HUES64 (cell line): Measurements from ENCODE around the gene PPA1.
"Not testable (repeated sequence)": the region's sequence is repeated elsewhere in the genome, so short reads cannot be mapped to it uniquely, and the experiment has no call there.

Source experiments
- H3K27ac ChIP-seq: 2 replicates; pipeline ENCODE4 v1.7.0; 2013; ENCODE audit warnings: low read depth, low read length, inconsistent platforms
- H3K27me3 ChIP-seq: 2 replicates; pipeline ENCODE4 v1.6.1; 2013; ENCODE audit warnings: mild to moderate bottlenecking, low read length; ENCODE audit not compliant: insufficient read depth
- H3K36me3 ChIP-seq: 2 replicates; pipeline ENCODE4 v1.6.1; 2013; ENCODE audit warnings: mild to moderate bottlenecking, low read length; ENCODE audit not compliant: insufficient read depth
- H3K4me1 ChIP-seq: 2 replicates; pipeline ENCODE4 v1.6.1; 2013; ENCODE audit warnings: mild to moderate bottlenecking, low read length, moderate library complexity; ENCODE audit not compliant: insufficient read depth
- H3K4me3 ChIP-seq: 2 replicates; pipeline ENCODE4 v1.5.1; 2013; ENCODE audit warnings: mild to moderate bottlenecking, low read length, moderate library complexity
- H3K9ac ChIP-seq: 2 replicates; pipeline ENCODE4 v1.6.1; 2013; ENCODE audit warnings: mild to moderate bottlenecking, low read depth, low read length
- H3K9me3 ChIP-seq: 2 replicates; pipeline ENCODE4 v1.6.1; 2013; ENCODE audit warnings: low read depth, low read length; ENCODE audit not compliant: insufficient read depth
- WGBS: fragments of 150-250, 120-280 bp; methylation state at CpG from one replicate; pipeline ENCODE4 v1.1.7; 2013; ENCODE audit warnings: missing lambda C conversion rate; 5-methylcytosine and 5-hydroxymethylcytosine counted together

The PPA1 gene

DNA sequence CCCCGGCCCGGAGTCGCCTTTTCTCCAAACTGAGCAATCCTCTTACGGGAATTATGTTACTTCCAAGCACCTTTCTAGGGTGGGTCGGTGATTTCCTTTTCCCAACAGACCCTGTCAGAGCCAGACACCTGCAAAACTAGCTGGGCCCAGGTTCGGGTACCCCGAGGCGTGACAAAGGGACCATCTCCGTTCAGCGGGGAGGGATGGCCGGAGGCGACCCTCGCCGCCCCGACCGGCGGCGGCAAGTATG lies 445 bp downstream of the PPA1 start:
- no peaks in the 10 kb centered on the region for H3K9me3 ChIP-seq
- peak overlapping the region; percentile 58 for H3K9ac ChIP-seq
- H3K4me3 ChIP-seq = peak overlapping the region; percentile 80
- peak overlapping the region; percentile 65; the same call in 1 of the 2 replicates for H3K27ac ChIP-seq
- H3K4me1 ChIP-seq = peaks cover 7% of the 10 kb centered on the region
- peaks cover 27% of the 10 kb centered on the region for H3K36me3 ChIP-seq
- no peaks in the 10 kb centered on the region; the same call in 1 of the 2 replicates for H3K27me3 ChIP-seq
- WGBS = 1% methylated on average over 17 of the region's 18 CpGs

- 2% methylated on average over 34 of the region's 39 CpGs for WGBS
- no peak overlapping the region; the same call in 1 of the 2 replicates for H3K27ac ChIP-seq
- peaks cover 7% of the 10 kb centered on the region for H3K4me1 ChIP-seq
- peak overlapping the region; percentile 58 for H3K9ac ChIP-seq
- H3K27me3 ChIP-seq = no peaks in the 10 kb centered on the region; the same call in 1 of the 2 replicates
- no peaks in the 10 kb centered on the region for H3K9me3 ChIP-seq
- H3K36me3 ChIP-seq = peaks cover 31% of the 10 kb centered on the region
- peak overlapping the region; percentile 80 for H3K4me3 ChIP-seq
These were observed 922 bp downstream of the PPA1 start for GRCh38 chr10:70232155-70232858.

GRCh38 chr10:70228491-70228890 lies 4.7 kb downstream of the PPA1 start:
- no peak overlapping the region for H3K4me3 ChIP-seq
- H3K9ac ChIP-seq = no peak overlapping the region
- no peaks in the 10 kb centered on the region; the same call in 1 of the 2 replicates for H3K27me3 ChIP-seq
- no peaks in the 10 kb centered on the region for H3K9me3 ChIP-seq
- H3K27ac ChIP-seq = no peak overlapping the region
- peaks cover 53% of the 10 kb centered on the region for H3K36me3 ChIP-seq
- H3K4me1 ChIP-seq = peaks cover 5% of the 10 kb centered on the region
- 88% methylated on average over 1 of the region's 1 CpG for WGBS

DNA sequence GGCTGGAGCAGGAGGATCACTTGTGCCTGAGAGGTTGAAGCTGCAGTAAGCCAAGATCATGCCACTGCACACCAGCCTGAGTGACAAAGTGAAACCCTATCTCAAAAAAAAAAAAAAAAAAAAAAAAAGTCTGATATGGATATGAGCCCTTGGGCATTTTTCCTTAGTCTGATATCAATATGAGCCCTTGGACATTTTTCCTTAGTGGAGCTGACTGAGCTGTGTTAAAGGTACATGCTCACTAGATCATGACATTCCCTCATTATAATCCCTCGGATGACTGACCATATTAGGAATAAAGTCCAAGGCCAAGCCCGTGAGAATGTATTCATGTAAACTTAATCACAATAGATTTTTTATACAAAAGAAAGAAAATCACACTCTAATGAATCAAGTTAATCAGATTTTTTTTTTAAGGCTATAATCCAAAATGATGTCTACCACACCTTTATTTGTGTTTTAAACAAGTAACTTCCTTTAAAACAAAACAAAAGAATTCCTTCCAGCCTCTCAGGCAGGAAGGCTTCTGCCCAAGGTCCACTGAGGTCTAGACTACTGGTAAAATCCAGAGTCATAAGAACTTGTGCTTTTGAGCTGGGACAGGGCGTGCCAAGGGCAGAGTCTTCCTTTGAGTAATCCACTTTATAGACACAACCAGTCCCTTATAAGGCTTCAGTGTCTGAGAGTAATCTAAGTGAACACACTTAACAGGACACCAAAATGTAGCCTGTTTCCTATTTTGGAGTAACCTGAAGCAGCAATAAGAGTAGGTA lies 5.5 kb downstream of the PPA1 start:
- H3K27me3 ChIP-seq = no peaks in the 10 kb centered on the region; the same call in 1 of the 2 replicates
- H3K36me3 ChIP-seq = peaks cover 53% of the 10 kb centered on the region
- no peaks in the 10 kb centered on the region for H3K9me3 ChIP-seq
- H3K9ac ChIP-seq = no peak overlapping the region
- H3K4me1 ChIP-seq = peaks cover 5% of the 10 kb centered on the region
- H3K27ac ChIP-seq = no peak overlapping the region
- WGBS = 92% methylated on average over 2 of the region's 3 CpGs
- no peak overlapping the region for H3K4me3 ChIP-seq

DNA sequence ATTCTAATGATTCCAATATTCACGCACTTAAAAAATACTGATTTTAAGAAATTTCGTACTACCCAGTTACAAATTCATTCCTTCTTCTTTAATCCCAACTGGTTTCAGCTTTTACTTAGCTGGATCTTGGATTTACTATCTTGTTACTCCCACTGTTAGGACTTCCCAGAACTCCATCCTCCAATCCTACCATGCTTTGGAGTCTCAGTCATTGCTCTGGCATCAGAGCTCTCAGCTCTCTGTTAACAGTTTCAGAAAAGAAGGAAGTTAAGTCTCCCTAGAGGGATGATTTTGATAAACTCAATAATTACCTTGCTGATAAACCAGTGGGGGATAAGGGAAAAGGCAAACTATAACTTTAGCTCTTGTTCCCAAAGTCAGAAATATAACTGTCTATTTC lies 9.5 kb downstream of the PPA1 start:
- H3K4me1 ChIP-seq = no peaks in the 10 kb centered on the region
- WGBS = 98% methylated on average over 2 of the region's 2 CpGs
- no peak overlapping the region for H3K27ac ChIP-seq
- no peak overlapping the region for H3K9ac ChIP-seq
- H3K27me3 ChIP-seq = no peaks in the 10 kb centered on the region
- peaks cover 46% of the 10 kb centered on the region for H3K36me3 ChIP-seq
- no peaks in the 10 kb centered on the region for H3K9me3 ChIP-seq
- no peak overlapping the region for H3K4me3 ChIP-seq

DNA sequence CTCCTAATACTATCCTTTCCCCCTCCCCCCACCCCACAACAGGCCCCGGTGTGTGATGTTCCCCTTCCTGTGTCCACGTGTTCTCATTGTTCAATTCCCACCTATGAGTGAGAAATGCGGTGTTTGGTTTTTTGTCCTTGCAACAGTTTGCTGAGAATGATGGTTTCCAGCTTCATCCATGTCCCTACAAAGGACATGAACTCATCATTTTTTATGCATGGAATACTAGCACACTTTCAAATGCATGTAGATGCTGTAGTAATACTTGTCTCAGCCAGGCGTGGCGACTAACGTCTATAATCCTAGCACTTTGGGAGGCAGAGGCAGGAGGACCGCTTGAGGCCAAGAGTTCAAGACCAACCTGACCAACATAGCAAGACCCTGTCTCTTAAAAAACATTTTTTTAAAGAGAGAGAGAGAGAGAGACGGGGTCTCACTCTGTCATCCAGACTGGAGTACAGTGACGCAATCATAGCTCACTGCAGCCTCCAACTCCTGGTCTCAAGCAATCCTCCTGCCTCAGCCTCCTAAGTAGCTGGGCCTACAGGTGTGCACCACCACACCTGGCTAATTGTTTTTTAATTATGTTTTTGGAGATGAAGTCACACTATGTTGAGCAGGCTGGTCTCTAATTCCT lies 10.3 kb downstream of the PPA1 start:
- H3K4me1 ChIP-seq, H3K9me3 ChIP-seq, H3K27me3 ChIP-seq, H3K4me3 ChIP-seq, H3K27ac ChIP-seq, H3K9ac ChIP-seq: not testable (repeated sequence)
- WGBS = 93% methylated on average over 7 of the region's 9 CpGs
- peaks cover 46% of the 10 kb centered on the region for H3K36me3 ChIP-seq

GRCh38 chr10:70222340-70222794 lies 10.9 kb downstream of the PPA1 start:
- H3K27ac ChIP-seq = no peak overlapping the region
- no peaks in the 10 kb centered on the region for H3K27me3 ChIP-seq
- H3K4me3 ChIP-seq = no peak overlapping the region
- peaks cover 47% of the 10 kb centered on the region for H3K36me3 ChIP-seq
- no peaks in the 10 kb centered on the region for H3K4me1 ChIP-seq
- 84% methylated on average over 3 of the region's 3 CpGs for WGBS
- H3K9ac ChIP-seq = no peak overlapping the region
- no peaks in the 10 kb centered on the region for H3K9me3 ChIP-seq

DNA sequence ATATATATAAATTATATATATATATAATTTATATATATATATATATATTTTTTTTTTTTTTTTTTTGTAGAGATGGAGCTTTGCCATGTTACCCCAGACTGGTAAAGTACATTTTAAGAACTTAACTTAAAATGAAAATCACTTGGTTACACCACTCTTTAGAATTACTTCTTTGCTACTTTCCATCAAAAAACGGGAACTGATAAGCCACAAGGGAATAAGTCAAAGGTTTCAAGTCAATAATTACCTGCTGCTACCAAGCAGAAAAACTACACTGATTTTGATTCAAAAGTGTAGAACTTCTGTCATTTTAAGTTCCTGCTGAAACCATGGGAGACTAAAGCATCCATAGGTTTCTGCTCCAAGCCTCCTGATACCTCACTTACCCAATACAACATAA lies 12.2 kb downstream of the PPA1 start:
- H3K27ac ChIP-seq = no peak overlapping the region
- 85% methylated on average over 1 of the region's 1 CpG for WGBS
- H3K27me3 ChIP-seq = no peaks in the 10 kb centered on the region
- no peaks in the 10 kb centered on the region for H3K4me1 ChIP-seq
- H3K36me3 ChIP-seq = peaks cover 45% of the 10 kb centered on the region
- H3K9ac ChIP-seq = no peak overlapping the region
- H3K4me3 ChIP-seq = no peak overlapping the region
- no peaks in the 10 kb centered on the region for H3K9me3 ChIP-seq

DNA sequence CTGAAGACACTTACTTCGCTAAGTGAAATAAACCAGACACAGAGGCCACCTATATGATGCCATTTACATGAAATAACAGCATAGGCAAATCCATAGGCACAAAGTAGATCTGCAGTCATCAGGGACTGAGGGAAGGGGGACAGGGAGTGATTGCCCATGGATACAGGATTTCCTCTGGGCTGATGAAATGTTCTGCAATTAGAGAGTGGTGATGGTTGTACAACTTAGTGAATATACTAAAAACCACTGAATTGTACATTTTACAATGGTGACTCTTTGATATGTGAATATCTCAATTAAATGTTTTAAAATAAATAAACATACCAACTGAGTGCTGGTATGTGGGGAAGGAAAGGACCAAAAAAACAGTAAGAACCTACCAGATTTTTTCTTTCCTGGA lies 20.4 kb downstream of the PPA1 start:
- WGBS = 100% methylated on average over 1 of the region's 1 CpG
- H3K36me3 ChIP-seq = peaks cover 94% of the 10 kb centered on the region
- H3K9me3 ChIP-seq = no peaks in the 10 kb centered on the region
- H3K4me3 ChIP-seq = no peak overlapping the region
- H3K27me3 ChIP-seq = no peaks in the 10 kb centered on the region
- H3K27ac ChIP-seq = no peak overlapping the region
- H3K9ac ChIP-seq = no peak overlapping the region
- no peaks in the 10 kb centered on the region for H3K4me1 ChIP-seq

DNA sequence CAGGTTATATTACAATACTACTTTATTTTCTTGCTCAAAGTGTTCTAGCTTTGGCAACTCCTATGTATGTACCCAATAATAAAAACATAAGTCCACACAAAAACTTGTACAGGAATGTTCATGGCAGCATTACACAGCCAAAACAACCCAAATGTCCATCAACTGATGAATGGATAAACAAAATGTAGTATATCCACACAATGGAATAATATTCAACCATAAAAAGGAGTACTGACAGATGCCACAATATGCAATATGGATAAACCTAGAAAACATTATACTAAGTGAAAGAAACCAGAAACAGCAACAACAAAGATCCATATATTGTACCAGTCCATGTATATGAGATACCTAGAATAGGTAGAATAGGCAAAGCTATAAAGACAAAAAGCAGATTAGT lies 21.0 kb downstream of the PPA1 start:
- no peaks in the 10 kb centered on the region for H3K27me3 ChIP-seq
- peaks cover 94% of the 10 kb centered on the region for H3K36me3 ChIP-seq
- H3K9me3 ChIP-seq = no peaks in the 10 kb centered on the region
- H3K4me3 ChIP-seq = no peak overlapping the region
- H3K4me1 ChIP-seq = no peaks in the 10 kb centered on the region
- H3K27ac ChIP-seq = no peak overlapping the region
- H3K9ac ChIP-seq = no peak overlapping the region

DNA sequence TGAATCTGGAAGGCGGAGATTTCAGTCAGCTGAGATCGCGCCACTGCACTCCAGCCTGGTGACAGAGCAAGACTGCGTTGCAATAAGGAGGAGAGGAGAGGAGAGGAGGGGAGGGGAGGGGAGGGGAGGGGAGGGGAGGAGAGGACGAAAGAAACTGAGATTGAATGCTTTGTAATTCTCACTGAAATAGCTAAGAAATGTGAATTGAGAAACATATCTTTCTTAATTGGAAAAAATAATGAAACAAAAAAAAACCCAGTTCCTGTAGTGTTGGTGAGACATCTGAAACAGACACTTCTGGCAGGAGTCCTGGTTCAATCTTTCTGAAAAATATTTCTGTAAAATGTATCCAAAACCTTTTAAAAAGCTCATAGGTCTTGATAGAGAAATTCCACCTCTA lies 26.5 kb downstream of the PPA1 start:
- H3K9me3 ChIP-seq = no peaks in the 10 kb centered on the region
- H3K9ac ChIP-seq = no peak overlapping the region
- no peaks in the 10 kb centered on the region for H3K4me1 ChIP-seq
- no peak overlapping the region for H3K27ac ChIP-seq
- H3K27me3 ChIP-seq = no peaks in the 10 kb centered on the region
- H3K36me3 ChIP-seq = peaks cover 94% of the 10 kb centered on the region
- no peak overlapping the region for H3K4me3 ChIP-seq
- WGBS = 98% methylated on average over 3 of the region's 5 CpGs
